ENCODE data around the gene GPR84.

GPR84 gene

GRCh38 chr12:54358945-54359761 is 5.1 kb downstream of the GPR84 start:
- TF ChIP-seq GATA3 (IDR thresholded peaks at IDR 0.05; ENCODE audit: low read depth, low read length) (no peak), GATA2 (IDR thresholded peaks at IDR 0.05; ENCODE audit: low read depth, low read length) (no peak)

- no peak for TF ChIP-seq GATA3 (IDR thresholded peaks at IDR 0.05; ENCODE audit: low read depth, low read length)
- no peak for TF ChIP-seq GATA2 (IDR thresholded peaks at IDR 0.05; ENCODE audit: low read depth, low read length)
Observed at GRCh38 chr12:54358191-54358944, 5.9 kb downstream of the GPR84 start.

GRCh38 chr12:54357506-54358190 is 6.6 kb downstream of the GPR84 start:
- TF ChIP-seq GATA2 (IDR thresholded peaks at IDR 0.05; ENCODE audit: low read depth, low read length): no peak
- no peak for TF ChIP-seq GATA3 (IDR thresholded peaks at IDR 0.05; ENCODE audit: low read depth, low read length)

- no peak for TF ChIP-seq GATA3 (IDR thresholded peaks at IDR 0.05; ENCODE audit: low read depth, low read length)
- TF ChIP-seq GATA2 (IDR thresholded peaks at IDR 0.05; ENCODE audit: low read depth, low read length): no peak
Observed at GRCh38 chr12:54356951-54357356, 7.3 kb downstream of the GPR84 start.

- TF ChIP-seq GATA2 (IDR thresholded peaks at IDR 0.05; ENCODE audit: low read depth, low read length) (no peak), GATA3 (IDR thresholded peaks at IDR 0.05; ENCODE audit: low read depth, low read length) (no peak)
Observed at GRCh38 chr12:54356228-54356627, 8.1 kb downstream of the GPR84 start.

GRCh38 chr12:54355104-54355815 is 9.0 kb downstream of the GPR84 start:
- TF ChIP-seq GATA3 (IDR thresholded peaks at IDR 0.05; ENCODE audit: low read depth, low read length): no peak
- no peak for TF ChIP-seq GATA2 (IDR thresholded peaks at IDR 0.05; ENCODE audit: low read depth, low read length)

GRCh38 chr12:54352891-54353874 is 11.1 kb downstream of the GPR84 start:
- TF ChIP-seq GATA2 (IDR thresholded peaks at IDR 0.05; ENCODE audit: low read depth, low read length): no peak
- TF ChIP-seq GATA3 (IDR thresholded peaks at IDR 0.05; ENCODE audit: low read depth, low read length): no peak

GRCh38 chr12:54352022-54352531 is 12.2 kb downstream of the GPR84 start:
- TF ChIP-seq GATA2 (IDR thresholded peaks at IDR 0.05; ENCODE audit: low read depth, low read length) (no peak), GATA3 (IDR thresholded peaks at IDR 0.05; ENCODE audit: low read depth, low read length) (no peak)

GRCh38 chr12:54351341-54351740 is 12.9 kb downstream of the GPR84 start:
- TF ChIP-seq GATA2 (IDR thresholded peaks at IDR 0.05; ENCODE audit: low read depth, low read length) (no peak), GATA3 (IDR thresholded peaks at IDR 0.05; ENCODE audit: low read depth, low read length) (no peak)

- TF ChIP-seq GATA2 (IDR thresholded peaks at IDR 0.05; ENCODE audit: low read depth, low read length): no peak
- TF ChIP-seq GATA3 (IDR thresholded peaks at IDR 0.05; ENCODE audit: low read depth, low read length): no peak
Observed at GRCh38 chr12:54350743-54351142, 13.5 kb downstream of the GPR84 start.

- TF ChIP-seq GATA3 (IDR thresholded peaks at IDR 0.05; ENCODE audit: low read depth, low read length) (no peak), GATA2 (IDR thresholded peaks at IDR 0.05; ENCODE audit: low read depth, low read length) (no peak)
Observed at GRCh38 chr12:54349679-54350078, 14.6 kb downstream of the GPR84 start.

GRCh38 chr12:54349036-54349435 is 15.2 kb downstream of the GPR84 start:
- TF ChIP-seq GATA3 (IDR thresholded peaks at IDR 0.05; ENCODE audit: low read depth, low read length): no peak
- no peak for TF ChIP-seq GATA2 (IDR thresholded peaks at IDR 0.05; ENCODE audit: low read depth, low read length)

All from SH-SY5Y (cell line).